H9 (cell line): ENCODE results near the gene SPATA25. TPM values are rescaled to one million over a fixed set of nuclear protein-coding genes. Genes with fewer than 3 reads are reported as not detected.

Source experiments
- DNase-seq: peaks from one replicate; pipeline ENCODE4 v3.0.0-alpha.2; 2017
- H2AFZ ChIP-seq: one replicate; pipeline ENCODE4 v1.6.1; 2013; ENCODE audit warnings: mild to moderate bottlenecking, low read length, control low read depth, moderate library complexity
- H2AK5ac ChIP-seq: 2 replicates; pipeline ENCODE4 v1.6.1; 2013; ENCODE audit warnings: low read length, control low read depth, mixed read lengths; ENCODE audit not compliant: insufficient read length
- H2BK120ac ChIP-seq: one replicate; pipeline ENCODE4 v1.6.1; 2013; ENCODE audit warnings: low read depth, mild to moderate bottlenecking, low read length, control low read depth, inconsistent platforms; ENCODE audit not compliant: poor library complexity, severe bottlenecking
- H2BK12ac ChIP-seq: 2 replicates; pipeline ENCODE4 v1.6.1; 2013; ENCODE audit warnings: low read length, control low read depth, mixed read lengths, low read depth; ENCODE audit not compliant: insufficient read length
- H2BK15ac ChIP-seq: 2 replicates; pipeline ENCODE4 v1.6.1; 2013; ENCODE audit warnings: low read depth, low read length, control low read depth
- H2BK20ac ChIP-seq: one replicate; pipeline ENCODE4 v1.6.1; 2013; ENCODE audit warnings: low read depth, mild to moderate bottlenecking, low read length, control low read depth, inconsistent platforms; ENCODE audit not compliant: poor library complexity, severe bottlenecking
- H2BK5ac ChIP-seq: 2 replicates; pipeline ENCODE4 v1.6.1; 2013; ENCODE audit warnings: low read length, control low read depth, mixed read lengths; ENCODE audit not compliant: insufficient read length
- H3K14ac ChIP-seq: 2 replicates; pipeline ENCODE4 v1.6.1; 2013; ENCODE audit warnings: low read length, control low read depth; ENCODE audit not compliant: insufficient read depth
- H3K18ac ChIP-seq: 2 replicates; pipeline ENCODE4 v1.6.1; 2013; ENCODE audit warnings: low read depth, mild to moderate bottlenecking, mixed read lengths, low read length, control low read depth; ENCODE audit not compliant: insufficient read length
- H3K23ac ChIP-seq: 2 replicates; pipeline ENCODE4 v1.6.1; 2013; ENCODE audit warnings: low read length, control low read depth, mixed read lengths, low read depth; ENCODE audit not compliant: insufficient read length
- H3K23me2 ChIP-seq: 2 replicates; pipeline ENCODE4 v1.6.1; 2013; ENCODE audit warnings: low read depth, mild to moderate bottlenecking, mixed read lengths, low read length, control low read depth; ENCODE audit not compliant: insufficient read length, poor library complexity, severe bottlenecking
- H3K27ac ChIP-seq: 2 replicates; pipeline ENCODE4 v1.5.1; 2013; ENCODE audit warnings: low read length, control low read depth, mixed read lengths, low read depth; ENCODE audit not compliant: insufficient read length
- H3K27me3 ChIP-seq: 2 replicates; pipeline ENCODE4 v1.6.1; 2013; ENCODE audit warnings: low read length, control low read depth, inconsistent platforms; ENCODE audit not compliant: insufficient read depth
- H3K4ac ChIP-seq: 2 replicates; pipeline ENCODE4 v1.6.1; 2013; ENCODE audit warnings: low read depth, mild to moderate bottlenecking, control low read depth, inconsistent platforms, low read length, moderate library complexity
- H3K4me1 ChIP-seq: 2 replicates; pipeline ENCODE4 v1.6.1; 2013; ENCODE audit warnings: low read length, control low read depth, inconsistent platforms; ENCODE audit not compliant: insufficient read depth
- H3K4me2 ChIP-seq: 2 replicates; pipeline ENCODE4 v1.6.1; 2013; ENCODE audit warnings: low read length, control low read depth, mixed read lengths; ENCODE audit not compliant: insufficient read length, insufficient read depth
- H3K56ac ChIP-seq: 2 replicates; pipeline ENCODE4 v1.6.1; 2013; ENCODE audit warnings: low read depth, mild to moderate bottlenecking, mixed read lengths, low read length, control low read depth; ENCODE audit not compliant: insufficient read length
- H3K79me1 ChIP-seq: 2 replicates; pipeline ENCODE4 v1.6.1; 2013; ENCODE audit warnings: low read depth, mild to moderate bottlenecking, moderate library complexity, low read length, control low read depth, inconsistent platforms; ENCODE audit not compliant: insufficient read depth, poor library complexity, severe bottlenecking
- H3K79me2 ChIP-seq: 2 replicates; pipeline ENCODE4 v1.6.1; 2013; ENCODE audit warnings: low read length, control low read depth, inconsistent platforms; ENCODE audit not compliant: insufficient read depth
- H3K9ac ChIP-seq: 2 replicates; pipeline ENCODE4 v1.6.1; 2013; ENCODE audit warnings: low read length, control low read depth, mixed read lengths; ENCODE audit not compliant: insufficient read length; ENCODE audit errors: extremely low read depth
- H3K9me3 ChIP-seq: one replicate; pipeline ENCODE4 v1.6.1; 2013; ENCODE audit warnings: low read depth, low read length, inconsistent platforms; ENCODE audit not compliant: control insufficient read depth
- H3T11ph ChIP-seq: one replicate; pipeline ENCODE4 v1.6.1; 2013; ENCODE audit warnings: mild to moderate bottlenecking, low read length, control low read depth, inconsistent platforms
- H4K20me1 ChIP-seq: one replicate; pipeline ENCODE4 v1.6.1; 2013; ENCODE audit not compliant: control insufficient read depth, insufficient read length, insufficient read depth
- H4K5ac ChIP-seq: 2 replicates; pipeline ENCODE4 v1.6.1; 2013; ENCODE audit warnings: low read depth, mild to moderate bottlenecking, mixed read lengths, low read length, control low read depth; ENCODE audit not compliant: insufficient read length
- H4K8ac ChIP-seq: replicated peaks from 2 replicates; pipeline ENCODE4 v1.6.1; 2013; ENCODE audit warnings: low read length, control low read depth, mixed read lengths, low read depth; ENCODE audit not compliant: insufficient read length
- H4K91ac ChIP-seq: 2 replicates; pipeline ENCODE4 v1.6.1; 2013; ENCODE audit warnings: low read depth, mild to moderate bottlenecking, moderate library complexity, mixed read lengths, low read length, control low read depth; ENCODE audit not compliant: insufficient read length
- H3K27ac Mint-ChIP-seq, 3 experiments: 2 replicates in 2 of 3; 3 replicates in 1 of 3; pipeline ENCODE4 v1.8.0; 2020 to 2021; ENCODE audit warnings: mixed read lengths in 3 of 3, mild to moderate bottlenecking in 1 of 3, moderate library complexity in 1 of 3
- H3K27me3 Mint-ChIP-seq: 2 replicates; pipeline ENCODE4 v1.8.0; 2021; ENCODE audit warnings: low read depth, mild to moderate bottlenecking, moderate library complexity, mixed read lengths
- H3K36me3 Mint-ChIP-seq, 3 experiments: 2 replicates in 2 of 3; 3 replicates in 1 of 3; pipeline ENCODE4 v1.8.0; 2020 to 2021; ENCODE audit warnings: low read depth in 3 of 3, mixed read lengths in 3 of 3; ENCODE audit not compliant: insufficient read depth in 1 of 3
- H3K4me1 Mint-ChIP-seq, 2 experiments: 2 replicates each; pipeline ENCODE4 v1.8.0; 2020; ENCODE audit warnings: mixed read lengths in 2 of 2
- H3K4me3 Mint-ChIP-seq, 2 experiments: 2 replicates in 1 of 2; 3 replicates in 1 of 2; pipeline ENCODE4 v1.8.0; 2020 to 2021; ENCODE audit warnings: mild to moderate bottlenecking in 2 of 2, mixed read lengths in 2 of 2, moderate library complexity in 1 of 2
- H3K9me3 Mint-ChIP-seq, 2 experiments: 2 replicates in 1 of 2; 3 replicates in 1 of 2; pipeline ENCODE4 v1.8.0; 2020; ENCODE audit warnings: mild to moderate bottlenecking in 2 of 2, mixed read lengths in 2 of 2, moderate library complexity in 1 of 2
- WGBS: extraction: QIAGEN DNeasy Blood & Tissue Kit; methylation state at CpG from one replicate; pipeline ENCODE4 v1.1.7; 2013; ENCODE audit warnings: missing lambda C conversion rate, low lambda C conversion rate, mixed read lengths; ENCODE audit not compliant: insufficient read length; ENCODE audit errors: extremely low coverage; 5-methylcytosine and 5-hydroxymethylcytosine counted together
- total RNA-seq: library from RNA; stranded (reverse); gene quantifications from 2 replicates; pipeline ENCODE4 v1.2.1, GENCODE V29; 2021
- TF ChIP-seq, protein P1 (sequence below): fragments of 200-600 bp; sonication (generic); conservative IDR thresholded peaks from 3 replicates; pipeline ENCODE4 v1.8.0; 2021; ENCODE audit warnings: antibody characterized with exemption, mild to moderate bottlenecking

The SPATA25 gene
- total RNA-seq, 1 experiment from 2014 or later: 2.4 TPM

DNA sequence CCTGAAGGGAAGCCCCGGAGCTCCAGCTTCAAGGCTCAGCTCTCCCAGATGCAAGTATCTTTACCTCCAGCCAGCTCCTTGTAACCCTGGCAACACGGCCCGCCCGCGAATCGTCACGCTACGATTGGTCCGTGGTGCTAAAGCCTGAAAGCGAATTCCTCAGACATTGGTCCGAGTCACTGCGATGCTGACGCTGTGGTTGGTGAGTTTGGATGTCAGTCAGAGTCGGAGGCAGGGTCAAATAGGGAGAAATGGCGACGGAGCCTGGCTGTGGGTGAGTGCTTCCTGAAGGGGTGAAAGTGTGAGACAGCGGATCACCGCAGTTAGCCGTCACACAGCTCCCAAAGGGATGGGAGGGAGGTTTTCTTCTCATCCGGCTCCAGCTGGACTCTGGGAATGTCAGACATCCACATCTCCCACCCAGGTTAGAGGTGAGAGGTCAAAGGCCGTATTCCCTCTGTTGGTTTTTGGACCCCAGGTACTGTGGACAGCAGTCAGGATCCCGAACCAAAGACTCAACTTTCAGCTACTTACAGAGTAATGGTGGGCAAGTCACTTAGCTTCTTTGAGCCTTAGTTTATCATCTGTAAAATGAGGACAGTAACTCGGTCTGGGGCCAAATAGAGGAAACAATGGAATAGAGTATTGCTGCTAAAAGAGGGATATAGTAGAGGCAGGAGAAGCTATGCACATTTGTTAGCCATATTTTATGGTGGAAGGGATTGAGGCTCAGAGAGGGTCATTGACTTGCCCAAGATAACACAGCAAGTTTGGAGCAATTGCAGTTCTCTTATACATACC is 6.2 kb downstream of the SPATA25 start, which contains the start of gene ZSWIM1:
Gene ZSWIM1, plus strand, starts transcription at position 240 of the 801 bp plus-strand sequence. CDS start 1,366 bp downstream, outside the sequence.
- Mint-ChIP-seq H3K27me3 (no peaks in the 10 kb centered on the region), H3K4me3 (peak within 1 kb of the TSS; percentile 93 to 95), H3K9me3 (no peaks in the 10 kb centered on the region), H3K36me3 (peaks cover 17 to 33% (median 20%) of the 10 kb centered on the region in 3 experiments), H3K27ac (peak within 1 kb of the TSS; percentile 82 to 95 (median 93)), H3K4me1 (peaks cover 5 to 9% of the 10 kb centered on the region in 2 experiments)
- H2AK5ac ChIP-seq: no peak within 1 kb of the TSS
- H3K9me3 ChIP-seq: no peaks in the 10 kb centered on the region
- no peak within 1 kb of the TSS for H4K91ac ChIP-seq
- H3K14ac ChIP-seq: peak within 1 kb of the TSS; percentile 72
- no peak within 1 kb of the TSS for H4K8ac ChIP-seq
- peak within 1 kb of the TSS; percentile 96 for H3K9ac ChIP-seq
- no peak within 1 kb of the TSS for H3K56ac ChIP-seq
- no peak within 1 kb of the TSS for H3K23ac ChIP-seq
- H3K4ac ChIP-seq: no peak within 1 kb of the TSS
- H3K23me2 ChIP-seq: peaks cover 5% of the 10 kb centered on the region
- H2BK120ac ChIP-seq: no peak within 1 kb of the TSS
- H3T11ph ChIP-seq: no peak within 1 kb of the TSS
- H3K4me2 ChIP-seq: peak within 1 kb of the TSS; percentile 96
- no peak within 1 kb of the TSS for H4K5ac ChIP-seq
- no peaks in the 10 kb centered on the region for H4K20me1 ChIP-seq
- TF ChIP-seq, protein P1, sequence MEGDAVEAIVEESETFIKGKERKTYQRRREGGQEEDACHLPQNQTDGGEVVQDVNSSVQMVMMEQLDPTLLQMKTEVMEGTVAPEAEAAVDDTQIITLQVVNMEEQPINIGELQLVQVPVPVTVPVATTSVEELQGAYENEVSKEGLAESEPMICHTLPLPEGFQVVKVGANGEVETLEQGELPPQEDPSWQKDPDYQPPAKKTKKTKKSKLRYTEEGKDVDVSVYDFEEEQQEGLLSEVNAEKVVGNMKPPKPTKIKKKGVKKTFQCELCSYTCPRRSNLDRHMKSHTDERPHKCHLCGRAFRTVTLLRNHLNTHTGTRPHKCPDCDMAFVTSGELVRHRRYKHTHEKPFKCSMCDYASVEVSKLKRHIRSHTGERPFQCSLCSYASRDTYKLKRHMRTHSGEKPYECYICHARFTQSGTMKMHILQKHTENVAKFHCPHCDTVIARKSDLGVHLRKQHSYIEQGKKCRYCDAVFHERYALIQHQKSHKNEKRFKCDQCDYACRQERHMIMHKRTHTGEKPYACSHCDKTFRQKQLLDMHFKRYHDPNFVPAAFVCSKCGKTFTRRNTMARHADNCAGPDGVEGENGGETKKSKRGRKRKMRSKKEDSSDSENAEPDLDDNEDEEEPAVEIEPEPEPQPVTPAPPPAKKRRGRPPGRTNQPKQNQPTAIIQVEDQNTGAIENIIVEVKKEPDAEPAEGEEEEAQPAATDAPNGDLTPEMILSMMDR: no peak
- no peak within 1 kb of the TSS for H2BK12ac ChIP-seq
- no CpG with 5 or more reads among the region's 23 CpGs for WGBS
- H3K79me1 ChIP-seq: no peaks in the 10 kb centered on the region
- no peaks in the 10 kb centered on the region for H3K4me1 ChIP-seq
- H2AFZ ChIP-seq: no peak within 1 kb of the TSS
- no peak within 1 kb of the TSS for H2BK20ac ChIP-seq
- no peak within 1 kb of the TSS for H3K27ac ChIP-seq
- peak; percentile 99 for DNase-seq
- peak within 1 kb of the TSS; percentile 78 for H3K18ac ChIP-seq
- H3K27me3 ChIP-seq: no peaks in the 10 kb centered on the region
- H2BK5ac ChIP-seq: no peak within 1 kb of the TSS
- H3K79me2 ChIP-seq: peaks cover 5% of the 10 kb centered on the region; the same call in 1 of the 2 replicates
- H2BK15ac ChIP-seq: no peak within 1 kb of the TSS
